ENCODE measurements around the gene ZNF770. TPM values are rescaled to one million over a fixed set of nuclear protein-coding genes. Genes with fewer than 3 reads are reported as not detected.

ZNF770 gene
- total and polyA plus RNA-seq, 10 of the 15 experiments (the other 5 are each of a cell fraction or from before 2014, with no cell fraction given): 1.8 to 118 (median 26.0) TPM

DNA sequence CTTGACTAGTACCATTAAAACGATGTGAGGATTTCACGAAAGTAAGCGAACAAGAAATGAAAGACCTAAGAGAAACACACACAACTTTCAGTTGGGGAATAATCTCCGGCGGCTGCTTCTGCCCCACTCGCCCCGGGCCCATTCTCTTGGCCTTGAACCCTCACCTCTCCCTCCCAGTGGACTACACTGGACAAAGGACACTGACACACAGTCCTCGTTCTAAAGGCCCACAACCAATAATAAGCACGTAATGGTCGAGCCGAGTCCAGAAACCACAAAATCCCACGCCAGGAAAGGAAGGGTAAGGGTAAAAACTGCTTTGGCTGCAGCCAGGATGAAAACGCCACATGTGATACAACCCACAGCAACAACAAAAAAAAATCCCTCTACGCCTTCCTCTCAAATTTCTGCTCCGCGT, 469 bp downstream of the ZNF770 start:
- in situ Hi-C loops (cut with MboI) (no loop called here), intact Hi-C loops (cut with micrococcal nuclease; ENCODE audit: unreplicated experiment) (loop anchor here (1.0 to 10.0 kb wide), 3 partner anchors 18 to 147 kb away; partner anchors contain the start of gene AQR)

More for the DNA sequence above, 469 bp downstream of the ZNF770 start:
- H3K4me3 ChIP-seq: peak overlapping the region; percentile 97
- H3K4me1 ChIP-seq (ENCODE audit: control insufficient read depth, insufficient read depth, low read length): peaks cover 14% of the 10 kb centered on the region
- ChIA-PET POLR2A (interaction anchor here (0.5 to 3.4 kb wide), 5 partner anchors 11 to 51 kb away, joined by 3 to 33 read pairs (median 4); partner anchors contain the start of gene AQR), CTCF (interaction anchor here (1.1 to 9.3 kb wide), 2 partner anchors 10 to 18 kb away, joined by 3 to 81 read pairs; partner anchors contain the start of gene AQR), RAD21 (ENCODE audit: unreplicated experiment) (interaction anchor here (0.6 to 2.1 kb wide), 4 partner anchors 18 to 53 kb away, joined by 3 to 19 read pairs (median 3); partner anchors contain the start of gene AQR), SMC1A (ENCODE audit: uncharacterized antibody, unreplicated experiment) (interaction anchor here (1.7 to 2.9 kb wide), 3 partner anchors 11 to 18 kb away, joined by 4 to 10 read pairs (median 7); partner anchors contain the start of gene AQR)
- H3K27me3 ChIP-seq (replicated peaks in 1 of 2; ENCODE audit: control insufficient read depth in 2 of 2, insufficient read depth in 2 of 2, low read length in 1 of 2): no peaks in the 10 kb centered on the region
- peaks cover 0 to 10% of the 10 kb centered on the region in 2 experiments; a peak in 1 of 4 replicates for H3K36me3 ChIP-seq (ENCODE audit: control insufficient read depth in 2 of 2, insufficient read depth in 2 of 2, low read length in 1 of 2)
- peak overlapping the region; percentile 96 for H3K9ac ChIP-seq (ENCODE audit: control insufficient read depth, insufficient read depth, low read length)
- DNase-seq (ENCODE audit: low read depth, low spot score) (peak; percentile 37), FAIRE-seq (peak; percentile 23), ATAC-seq (peak; percentile 6)
- no TSS peak for BruUV-seq (replicated peaks)
- WGBS (ENCODE audit: insufficient coverage, insufficient replicate concordance, low lambda C conversion rate, missing lambda C conversion rate): 2% methylated on average over 16 of the region's 16 CpGs
- H2AFZ ChIP-seq (ENCODE audit: control insufficient read depth, low read depth, low read length): peak overlapping the region; percentile 88
- peak; percentile 38; the same call in 1 of the 2 replicates for TF ChIP-seq ZNF384 (IDR thresholded peaks at IDR 0.05; ENCODE audit: borderline replicate concordance, low read depth, low read length)
- TF ChIP-seq, protein P1, sequence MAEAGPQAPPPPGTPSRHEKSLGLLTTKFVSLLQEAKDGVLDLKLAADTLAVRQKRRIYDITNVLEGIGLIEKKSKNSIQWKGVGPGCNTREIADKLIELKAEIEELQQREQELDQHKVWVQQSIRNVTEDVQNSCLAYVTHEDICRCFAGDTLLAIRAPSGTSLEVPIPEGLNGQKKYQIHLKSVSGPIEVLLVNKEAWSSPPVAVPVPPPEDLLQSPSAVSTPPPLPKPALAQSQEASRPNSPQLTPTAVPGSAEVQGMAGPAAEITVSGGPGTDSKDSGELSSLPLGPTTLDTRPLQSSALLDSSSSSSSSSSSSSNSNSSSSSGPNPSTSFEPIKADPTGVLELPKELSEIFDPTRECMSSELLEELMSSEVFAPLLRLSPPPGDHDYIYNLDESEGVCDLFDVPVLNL (IDR thresholded peaks at IDR 0.05; ENCODE audit: low read depth, low read length): no peak
- TF ChIP-seq CREB1 (IDR thresholded peaks at IDR 0.05; ENCODE audit: low read depth): 0 out of 2 replicates have a peak, but pooled peaks have one; percentile 25
- no peak for TF ChIP-seq GABPA (IDR thresholded peaks at IDR 0.05; ENCODE audit: low read depth)
- no peak for TF ChIP-seq ZSCAN29 (IDR thresholded peaks at IDR 0.05)
- 0 out of 2 replicates have a peak, but pooled peaks have one; percentile 41 for TF ChIP-seq MTA3 (IDR thresholded peaks at IDR 0.05; ENCODE audit: borderline replicate concordance, low read length)
- TF ChIP-seq HDGF (IDR thresholded peaks at IDR 0.05): 0 out of 2 replicates have a peak, but pooled peaks have one; percentile 8
- no peak for TF ChIP-seq POLR2AphosphoS5 (IDR thresholded peaks at IDR 0.05; ENCODE audit: low read length)
- TF ChIP-seq EZH2 (IDR thresholded peaks at IDR 0.05; ENCODE audit: borderline replicate concordance, control insufficient read depth, low read depth, low read length): no peak
- TF ChIP-seq RUNX3 (IDR thresholded peaks at IDR 0.05; ENCODE audit: low read length): peak; percentile 59
- no peak for TF ChIP-seq CHD4 (IDR thresholded peaks at IDR 0.05)
- TF ChIP-seq SRF (IDR thresholded peaks at IDR 0.05; ENCODE audit: low read depth in 2 of 2, low read length in 2 of 2): no peak
- 0 out of 2 replicates have a peak, but pooled peaks have one; percentile 20 for TF ChIP-seq CBX5 (IDR thresholded peaks at IDR 0.05; ENCODE audit: low read depth)
- TF ChIP-seq EED (IDR thresholded peaks at IDR 0.05; ENCODE audit: low read depth): 0 out of 2 replicates have a peak, but pooled peaks have one; percentile 18
- peaks cover 46% of the 10 kb centered on the region for H3K79me2 ChIP-seq (ENCODE audit: control insufficient read depth, insufficient read depth, low read length)
- H3K9me3 ChIP-seq (replicated peaks; ENCODE audit: control insufficient read depth, insufficient read depth, low read length): no peaks in the 10 kb centered on the region
- H4K20me1 ChIP-seq (ENCODE audit: control insufficient read depth, insufficient read depth): 0 out of 2 replicates have a peak, but pooled peaks cover 5% of the 10 kb centered on the region
- H3K4me2 ChIP-seq (ENCODE audit: control insufficient read depth, insufficient read depth): peak overlapping the region; percentile 95
- H3K27ac ChIP-seq (ENCODE audit: control insufficient read depth, insufficient read depth): peak overlapping the region; percentile 96

All from GM12878 (cell line).